Activated gamma-delta T cell (primary cell): Measurements from ENCODE around the gene PAWR.
"Not testable (repeated sequence)": the region's sequence is repeated elsewhere in the genome, so short reads cannot be mapped to it uniquely, and the experiment has no call there.

ENCODE experiments used
- DNase-seq: peaks from one replicate; lab custom pipeline; 2025; lab: John Stamatoyannopoulos, UW

The PAWR gene

GRCh38 chr12:79549531-79550271, 141.1 kb downstream of the PAWR start:
- no peak for DNase-seq

- DNase-seq, result no peak
Measured at GRCh38 chr12:79548610-79548924, 142.2 kb downstream of the PAWR start.

- no peak for DNase-seq
Measured at GRCh38 chr12:79547735-79548609, 142.8 kb downstream of the PAWR start.

- DNase-seq, result no peak
Measured at GRCh38 chr12:79547044-79547734, 143.6 kb downstream of the PAWR start.

GRCh38 chr12:79546466-79547043, 144.2 kb downstream of the PAWR start:
- no peak for DNase-seq

DNA sequence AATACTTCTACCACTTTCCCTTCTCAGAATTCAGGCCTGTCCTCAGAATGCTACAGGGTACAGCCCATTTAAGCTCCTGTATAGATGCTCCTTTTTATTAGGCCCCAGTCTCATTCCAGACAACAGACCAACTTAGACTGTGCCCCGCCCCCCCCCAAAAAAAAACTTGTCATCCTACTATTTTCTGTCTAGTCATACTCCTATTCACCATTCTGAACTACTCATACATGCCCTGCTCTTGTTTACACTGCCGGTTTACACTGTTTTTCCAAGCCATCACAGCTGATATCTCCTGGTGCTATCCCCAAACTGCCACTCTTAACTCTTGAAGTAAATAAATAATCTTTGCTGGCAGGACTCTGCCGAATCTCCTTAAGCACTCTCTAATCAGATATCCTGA, 146.3 kb downstream of the PAWR start:
- DNase-seq, result not testable (repeated sequence)

DNA sequence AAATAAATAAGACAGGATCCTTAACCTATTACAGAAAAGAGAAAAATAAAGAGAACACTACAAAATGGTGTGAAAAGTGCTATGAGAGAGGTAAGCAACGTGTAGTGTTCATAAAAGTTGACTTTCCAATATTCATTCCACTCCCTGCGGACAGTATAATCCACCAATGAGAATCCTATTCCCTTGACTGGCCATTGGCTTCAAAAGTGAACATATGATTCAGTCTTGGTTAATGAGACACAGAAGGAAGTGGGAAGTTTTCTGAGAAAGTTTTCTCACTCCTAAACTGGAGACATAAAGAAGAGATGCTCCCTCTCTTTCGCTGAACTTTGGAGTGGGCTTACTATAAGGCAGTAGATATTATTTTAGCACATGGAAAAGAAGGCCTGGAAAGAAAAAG, 153.1 kb downstream of the PAWR start:
- DNase-seq, result no peak

- no peak for DNase-seq
Measured at GRCh38 chr12:79535751-79536150, 155.0 kb downstream of the PAWR start.
